Ishikawa (cell line): ENCODE data around the gene MUC20.
"Not testable (repeated sequence)": the region's sequence is repeated elsewhere in the genome, so short reads cannot be mapped to it uniquely, and the experiment has no call there.

Source experiments
- CEBPB ChIP-seq: IDR thresholded peaks from 2 replicates; pipeline ENCODE4 v1.6.1; 2012
- CREB1 ChIP-seq: IDR thresholded peaks from 2 replicates; pipeline ENCODE4 v1.6.1; 2012; ENCODE audit warnings: low read depth
- EGR1 ChIP-seq: IDR thresholded peaks from 2 replicates; pipeline ENCODE4 v1.6.1; 2012
- EP300 ChIP-seq: IDR thresholded peaks from 2 replicates; pipeline ENCODE4 v1.6.1; 2012; ENCODE audit warnings: borderline replicate concordance
- FOXM1 ChIP-seq: IDR thresholded peaks from 2 replicates; pipeline ENCODE4 v1.6.1; 2012; ENCODE audit warnings: low read depth, borderline replicate concordance
- RAD21 ChIP-seq: IDR thresholded peaks from 2 replicates; pipeline ENCODE4 v1.6.1; 2012; ENCODE audit warnings: low read depth
- TAF1 ChIP-seq: IDR thresholded peaks from 2 replicates; pipeline ENCODE4 v1.6.1; 2012; ENCODE audit warnings: low read depth, mild to moderate bottlenecking
- TCF12 ChIP-seq: IDR thresholded peaks from 2 replicates; pipeline ENCODE4 v1.6.1; 2012; ENCODE audit warnings: low read depth
- YY1 ChIP-seq: IDR thresholded peaks from 2 replicates; pipeline ENCODE4 v1.6.1; 2012; ENCODE audit warnings: low read depth
- ZBTB7A ChIP-seq: IDR thresholded peaks from 2 replicates; pipeline ENCODE4 v1.6.1; 2012; ENCODE audit warnings: low read depth
- TF ChIP-seq, protein P1 (sequence below): IDR thresholded peaks from 2 replicates; pipeline ENCODE4 v1.6.1; 2012; ENCODE audit warnings: low read depth, mild to moderate bottlenecking
- TF ChIP-seq, protein P2 (sequence below): IDR thresholded peaks from 2 replicates; pipeline ENCODE4 v1.6.1; 2012
- TF ChIP-seq, protein P3 (sequence below): IDR thresholded peaks from 2 replicates; pipeline ENCODE4 v1.6.1; 2012

DNA sequence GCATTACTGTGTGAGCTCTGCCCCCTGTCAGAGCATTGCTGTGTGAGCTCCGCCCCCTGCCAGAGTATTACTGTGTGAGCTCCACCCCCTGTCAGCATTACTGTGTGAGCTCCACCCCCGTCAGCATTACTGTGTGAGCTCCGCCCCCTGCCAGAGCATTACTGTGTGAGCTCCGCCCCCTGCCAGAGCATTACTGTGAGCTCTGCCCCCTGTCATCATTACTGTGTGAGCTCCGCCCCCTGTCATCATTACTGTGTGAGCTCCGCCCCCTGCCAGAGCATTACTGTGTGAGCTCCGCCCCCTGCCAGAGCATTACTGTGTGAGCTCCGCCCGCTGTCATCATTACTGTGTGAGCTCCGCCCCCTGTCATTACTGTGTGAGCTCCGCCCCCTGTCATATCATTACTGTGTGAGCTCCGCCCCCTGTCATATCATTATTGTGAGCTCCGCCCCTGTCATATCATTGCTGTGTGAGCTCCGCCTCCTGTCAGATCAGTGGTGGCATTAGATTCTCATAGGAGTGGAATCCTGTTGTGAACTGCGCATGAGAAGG, 33.5 kb upstream of the MUC20 start:
- not testable (repeated sequence) for TF ChIP-seq RAD21, YY1, CEBPB, ZBTB7A, EGR1, EP300, FOXM1, TCF12, TAF1
- TF ChIP-seq CREB1, result 0 out of 2 replicates have a peak, but pooled peaks have one; percentile 33
- TF ChIP-seq, protein P1, sequence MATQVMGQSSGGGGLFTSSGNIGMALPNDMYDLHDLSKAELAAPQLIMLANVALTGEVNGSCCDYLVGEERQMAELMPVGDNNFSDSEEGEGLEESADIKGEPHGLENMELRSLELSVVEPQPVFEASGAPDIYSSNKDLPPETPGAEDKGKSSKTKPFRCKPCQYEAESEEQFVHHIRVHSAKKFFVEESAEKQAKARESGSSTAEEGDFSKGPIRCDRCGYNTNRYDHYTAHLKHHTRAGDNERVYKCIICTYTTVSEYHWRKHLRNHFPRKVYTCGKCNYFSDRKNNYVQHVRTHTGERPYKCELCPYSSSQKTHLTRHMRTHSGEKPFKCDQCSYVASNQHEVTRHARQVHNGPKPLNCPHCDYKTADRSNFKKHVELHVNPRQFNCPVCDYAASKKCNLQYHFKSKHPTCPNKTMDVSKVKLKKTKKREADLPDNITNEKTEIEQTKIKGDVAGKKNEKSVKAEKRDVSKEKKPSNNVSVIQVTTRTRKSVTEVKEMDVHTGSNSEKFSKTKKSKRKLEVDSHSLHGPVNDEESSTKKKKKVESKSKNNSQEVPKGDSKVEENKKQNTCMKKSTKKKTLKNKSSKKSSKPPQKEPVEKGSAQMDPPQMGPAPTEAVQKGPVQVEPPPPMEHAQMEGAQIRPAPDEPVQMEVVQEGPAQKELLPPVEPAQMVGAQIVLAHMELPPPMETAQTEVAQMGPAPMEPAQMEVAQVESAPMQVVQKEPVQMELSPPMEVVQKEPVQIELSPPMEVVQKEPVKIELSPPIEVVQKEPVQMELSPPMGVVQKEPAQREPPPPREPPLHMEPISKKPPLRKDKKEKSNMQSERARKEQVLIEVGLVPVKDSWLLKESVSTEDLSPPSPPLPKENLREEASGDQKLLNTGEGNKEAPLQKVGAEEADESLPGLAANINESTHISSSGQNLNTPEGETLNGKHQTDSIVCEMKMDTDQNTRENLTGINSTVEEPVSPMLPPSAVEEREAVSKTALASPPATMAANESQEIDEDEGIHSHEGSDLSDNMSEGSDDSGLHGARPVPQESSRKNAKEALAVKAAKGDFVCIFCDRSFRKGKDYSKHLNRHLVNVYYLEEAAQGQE, result not testable (repeated sequence)
- TF ChIP-seq, protein P2, sequence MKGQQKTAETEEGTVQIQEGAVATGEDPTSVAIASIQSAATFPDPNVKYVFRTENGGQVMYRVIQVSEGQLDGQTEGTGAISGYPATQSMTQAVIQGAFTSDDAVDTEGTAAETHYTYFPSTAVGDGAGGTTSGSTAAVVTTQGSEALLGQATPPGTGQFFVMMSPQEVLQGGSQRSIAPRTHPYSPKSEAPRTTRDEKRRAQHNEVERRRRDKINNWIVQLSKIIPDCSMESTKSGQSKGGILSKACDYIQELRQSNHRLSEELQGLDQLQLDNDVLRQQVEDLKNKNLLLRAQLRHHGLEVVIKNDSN, result not testable (repeated sequence)
- TF ChIP-seq, protein P3, sequence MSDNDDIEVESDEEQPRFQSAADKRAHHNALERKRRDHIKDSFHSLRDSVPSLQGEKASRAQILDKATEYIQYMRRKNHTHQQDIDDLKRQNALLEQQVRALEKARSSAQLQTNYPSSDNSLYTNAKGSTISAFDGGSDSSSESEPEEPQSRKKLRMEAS, result not testable (repeated sequence)
